NK-92 (cell line): ENCODE results near the gene RIOK1.
"Not testable (repeated sequence)": the region's sequence is repeated elsewhere in the genome, so short reads cannot be mapped to it uniquely, and the experiment has no call there.

Experiments
- DNase-seq: peaks from one replicate; lab custom pipeline; 2025; ENCODE audit not compliant: unreplicated experiment; lab: John Stamatoyannopoulos, UW

The RIOK1 gene

DNA sequence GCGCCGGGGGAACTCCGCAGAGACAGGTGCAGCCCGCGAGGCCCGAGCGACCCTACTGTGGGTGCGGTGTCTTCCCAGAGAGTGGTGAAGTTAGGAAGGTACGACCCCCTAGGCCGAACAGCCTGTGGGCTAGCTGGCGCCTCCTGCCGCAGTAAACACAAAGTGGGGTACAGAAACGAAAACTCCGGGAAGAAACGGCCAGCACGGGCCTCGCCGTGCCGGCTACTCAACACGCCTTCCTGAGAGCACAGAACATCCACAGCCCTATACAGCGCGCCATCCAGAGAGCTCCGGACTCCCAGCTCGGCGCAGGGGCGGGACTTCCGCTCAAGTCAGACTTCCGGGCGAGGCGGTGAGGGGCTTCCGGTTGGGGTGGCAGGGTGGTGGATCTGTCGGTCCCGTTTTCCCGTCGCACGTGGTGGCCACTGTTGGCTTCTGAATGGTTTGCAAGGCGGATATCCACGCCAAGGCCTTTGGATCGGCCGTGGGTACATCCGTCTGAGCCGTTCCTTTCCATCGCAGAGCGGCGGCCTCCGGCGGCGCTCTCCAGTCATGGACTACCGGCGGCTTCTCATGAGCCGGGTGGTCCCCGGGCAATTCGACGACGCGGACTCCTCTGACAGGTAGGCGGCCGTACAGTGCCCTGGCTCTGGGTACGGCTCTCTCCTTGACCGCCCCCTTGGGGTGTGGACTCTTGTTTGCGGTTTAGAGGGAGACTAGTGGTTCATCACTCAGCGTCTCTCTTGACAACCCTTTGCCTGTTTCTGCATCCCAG lies at the start of gene RIOK1, which contains the start of gene CAGE1:
RIOK1 (plus strand) TSS at position 358 of the 775 bp plus-strand sequence; CDS start at position 553, 195 bp downstream.
CAGE1 (minus strand) TSS at position 292 of the 775 bp plus-strand sequence. CDS start 2,569 bp downstream, outside the sequence.
- peak; percentile 76 for DNase-seq

DNA sequence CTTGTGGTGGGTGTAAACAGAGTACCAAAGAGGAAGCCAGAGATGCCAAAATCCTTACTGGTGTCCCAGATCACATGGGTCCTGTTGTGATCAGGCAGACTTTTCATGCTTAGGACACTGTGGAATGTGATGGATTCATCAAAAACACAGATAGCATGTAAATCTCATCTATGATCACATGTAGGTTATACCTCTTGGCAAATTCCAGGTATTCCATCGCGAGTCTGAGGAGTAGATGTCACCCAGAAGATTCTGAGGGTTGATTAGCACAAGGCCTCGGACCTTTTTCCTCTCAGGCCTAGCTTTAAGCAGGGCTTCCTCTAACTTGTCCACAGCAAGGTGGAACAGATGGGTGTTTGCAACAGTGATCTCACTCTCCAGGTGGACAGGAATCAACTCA lies 48.3 kb upstream of the RIOK1 start:
- DNase-seq, result no peak

- no peak for DNase-seq
Measured at GRCh38 chr6:7341989-7342742, 47.4 kb upstream of the RIOK1 start.

DNA sequence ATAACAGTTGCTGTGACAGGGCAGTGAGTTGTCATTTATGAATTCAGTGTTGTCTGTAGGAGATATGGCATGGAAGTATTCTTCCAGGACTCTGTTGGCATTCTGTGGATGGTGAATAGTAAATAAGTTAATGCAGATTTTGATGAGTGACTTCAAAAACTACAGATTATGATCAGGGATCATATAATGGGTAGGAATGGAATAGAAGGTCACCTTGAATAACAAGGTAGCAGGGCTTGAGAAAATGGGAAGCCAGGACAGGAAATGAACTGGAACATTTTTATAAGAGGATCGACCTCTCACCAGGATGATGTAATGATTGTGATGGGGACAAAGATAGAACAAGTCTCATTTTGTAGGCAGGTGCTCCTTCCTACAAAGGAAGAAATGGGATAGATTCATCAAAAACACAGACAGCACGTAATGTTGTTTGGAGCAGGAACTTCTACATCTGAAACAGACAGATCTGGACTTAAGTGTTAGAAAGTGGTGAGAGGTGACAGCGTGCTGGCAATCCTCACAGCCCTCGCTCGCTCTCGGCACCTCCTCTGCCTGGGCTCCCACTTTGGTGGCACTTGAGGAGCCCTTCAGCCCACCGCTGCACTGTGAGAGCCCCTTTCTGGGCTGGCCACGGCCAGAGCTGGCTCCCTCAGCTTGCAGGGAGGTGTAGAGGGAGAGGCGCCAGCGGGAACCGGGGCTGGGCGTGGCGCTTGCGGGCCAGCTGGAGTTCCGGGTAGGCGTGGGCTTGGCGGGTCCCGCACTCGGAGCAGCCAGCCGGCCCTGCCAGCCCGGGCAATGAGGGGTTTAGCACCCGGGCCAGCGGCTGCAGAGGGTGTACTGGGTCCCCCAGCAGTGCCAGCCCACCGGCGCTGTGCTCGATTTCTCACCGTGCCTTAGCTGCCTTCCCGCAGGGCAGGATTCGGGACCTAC lies 45.8 kb upstream of the RIOK1 start:
- DNase-seq, result no peak

- DNase-seq, result not testable (repeated sequence)
Measured at GRCh38 chr6:7344773-7345450, 44.7 kb upstream of the RIOK1 start.

- DNase-seq, result not testable (repeated sequence)
Measured at GRCh38 chr6:7347551-7347997, 42.0 kb upstream of the RIOK1 start.

- not testable (repeated sequence) for DNase-seq
Measured at GRCh38 chr6:7350591-7350990, 39.0 kb upstream of the RIOK1 start.

DNA sequence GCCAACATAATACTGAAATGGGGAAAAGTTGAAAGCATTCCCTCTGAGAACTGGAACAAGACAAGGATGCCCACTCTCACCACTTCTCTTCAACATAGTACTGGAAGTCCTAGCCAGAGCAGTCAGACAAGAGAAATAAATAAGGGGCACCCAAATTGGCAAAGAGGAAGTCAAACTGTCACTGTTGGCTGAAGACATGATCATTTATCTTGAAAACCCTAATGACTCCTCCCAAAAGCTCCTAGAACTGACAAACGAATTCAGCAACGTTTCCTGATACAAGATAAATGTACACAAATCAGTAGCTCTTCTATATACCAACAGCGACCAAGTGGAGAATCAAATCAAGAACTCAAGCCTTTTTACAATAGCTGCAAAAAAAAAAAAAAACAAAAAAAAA lies 37.7 kb upstream of the RIOK1 start:
- not testable (repeated sequence) for DNase-seq

- no peak for DNase-seq
Measured at GRCh38 chr6:7367408-7367807, 22.2 kb upstream of the RIOK1 start.

DNA sequence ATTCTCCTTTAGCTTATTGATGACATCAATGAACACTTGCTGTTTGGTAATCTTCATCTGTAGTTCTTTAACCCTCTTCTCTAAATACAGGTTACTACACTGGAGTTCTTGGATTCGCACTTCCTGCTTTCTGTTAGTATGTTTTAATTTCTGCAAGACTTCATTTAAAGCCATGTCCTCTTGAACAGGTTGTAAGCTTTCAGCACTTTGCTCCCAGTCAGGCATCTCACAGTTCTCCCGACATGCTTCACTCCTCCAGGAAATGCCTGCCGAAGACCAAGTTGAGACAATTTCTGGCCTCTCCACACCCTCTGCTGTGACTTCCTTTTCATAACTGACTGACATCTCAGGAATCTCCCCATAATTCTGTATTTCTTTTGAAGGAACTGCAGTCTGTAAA lies 15.9 kb upstream of the RIOK1 start:
- DNase-seq, result no peak

DNA sequence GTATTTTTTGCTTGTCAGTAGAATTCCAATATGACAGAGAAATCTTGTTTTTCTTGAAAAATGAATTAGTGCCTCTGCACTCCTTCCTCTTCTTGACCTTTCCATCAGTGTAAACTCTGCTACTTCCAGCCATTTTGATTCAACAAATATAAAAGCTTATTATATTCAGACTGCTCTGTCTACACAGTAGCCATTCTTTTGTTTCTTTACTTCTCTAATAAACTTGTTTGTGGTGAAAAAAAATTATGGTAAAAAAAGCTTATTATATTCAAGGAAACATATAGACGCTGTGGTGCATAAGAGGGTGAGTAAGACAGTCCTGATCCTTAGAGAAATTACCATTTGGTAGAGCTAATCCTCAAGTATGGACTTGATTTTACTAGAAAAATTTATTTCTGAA lies 11.6 kb upstream of the RIOK1 start:
- DNase-seq, result no peak

DNA sequence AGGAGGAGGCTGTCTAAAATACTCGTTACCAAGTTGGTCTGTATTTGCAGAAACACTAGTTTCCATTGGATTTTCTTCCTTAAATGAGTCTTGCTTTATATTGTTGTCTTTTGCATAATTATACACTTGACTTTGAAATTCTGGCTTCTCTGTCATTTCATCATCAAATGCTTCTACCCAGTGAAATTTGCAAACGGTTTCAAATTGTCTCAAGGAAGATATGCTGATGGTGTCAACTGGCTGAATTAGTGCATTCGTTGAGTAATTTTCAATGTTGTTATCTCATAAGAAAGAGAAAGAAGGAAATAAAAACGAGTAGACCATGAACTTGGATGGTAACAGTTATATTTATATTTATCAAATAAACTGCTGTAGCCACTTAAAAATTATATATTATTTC lies 10.9 kb upstream of the RIOK1 start:
- DNase-seq, result no peak

GRCh38 chr6:7381092-7381491 lies 8.5 kb upstream of the RIOK1 start:
- no peak for DNase-seq

DNA sequence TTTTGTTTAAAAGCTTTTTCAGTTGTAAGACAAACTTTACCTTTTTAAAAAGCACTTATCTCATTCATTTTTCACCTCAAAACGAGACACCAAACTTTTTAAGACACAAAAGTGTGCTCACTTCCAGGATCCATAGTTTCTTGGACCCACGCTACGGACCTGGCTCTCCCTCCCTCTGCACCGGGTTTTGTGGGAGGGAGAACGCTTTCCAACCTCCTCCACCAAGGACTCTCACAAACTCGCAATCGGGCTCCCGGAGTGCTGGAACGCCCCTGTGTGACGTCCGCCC lies 502 bp upstream of the RIOK1 start:
- DNase-seq, result no peak

- DNase-seq, result no peak
Measured at GRCh38 chr6:7390226-7390878, 744 bp downstream of the RIOK1 start.

DNA sequence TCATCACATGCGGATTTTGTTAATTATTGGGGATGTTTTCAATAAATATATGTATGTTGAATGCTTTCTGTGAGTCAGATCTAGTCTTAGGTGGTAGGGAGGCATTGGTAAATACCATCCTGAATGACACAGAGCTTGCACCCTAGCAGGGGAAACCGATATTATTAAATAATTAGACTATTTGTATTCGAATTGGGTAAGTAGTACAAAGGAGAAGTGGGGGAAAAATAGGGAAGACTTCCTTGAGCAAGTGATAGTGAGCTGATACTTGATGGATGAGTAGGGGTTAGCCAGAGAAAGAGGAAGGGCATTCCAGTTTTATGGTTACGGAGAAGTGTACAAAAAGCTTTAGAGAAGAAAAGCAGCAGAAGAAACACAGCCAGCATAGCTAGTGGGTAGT lies 1.5 kb downstream of the RIOK1 start:
- DNase-seq, result no peak

- no peak for DNase-seq
Measured at GRCh38 chr6:7392402-7392801, 2.8 kb downstream of the RIOK1 start.

- DNase-seq, result no peak
Measured at GRCh38 chr6:7401075-7401474, 11.5 kb downstream of the RIOK1 start.

DNA sequence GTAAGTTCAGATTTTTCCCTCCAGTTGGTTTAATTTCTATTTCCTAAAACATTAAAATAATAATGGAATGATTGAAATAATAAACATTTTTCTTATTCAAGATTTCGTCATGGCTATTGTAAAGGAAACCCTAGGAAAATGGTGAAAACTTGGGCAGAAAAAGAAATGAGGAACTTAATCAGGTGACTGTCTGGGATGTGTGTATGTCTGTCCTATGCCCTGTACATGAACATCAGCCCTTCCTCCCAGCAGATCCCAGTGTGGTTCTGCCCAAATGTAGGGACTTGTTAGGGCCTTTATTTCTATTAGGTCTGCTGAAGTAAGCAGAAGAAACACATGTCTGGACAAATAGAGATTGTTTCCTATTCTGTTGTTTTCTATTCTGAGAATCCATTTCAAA lies 13.1 kb downstream of the RIOK1 start:
- no peak for DNase-seq

- no peak for DNase-seq
Measured at GRCh38 chr6:7404546-7404945, 14.9 kb downstream of the RIOK1 start.
